ENCODE measurements around the gene TMEM165.

The TMEM165 gene

GRCh38 chr4:55438314-55438713 lies 42.6 kb downstream of the TMEM165 start:
- H3F3A ChIP-seq (ENCODE audit: insufficient read depth): no peaks in the 10 kb centered on the region
- no peak overlapping the region for H2AFZ ChIP-seq (ENCODE audit: low read depth, low read length, severe bottlenecking)
- no peaks in the 10 kb centered on the region for H3K79me2 ChIP-seq (ENCODE audit: insufficient read depth, low read length)
- no peak overlapping the region for H3K4me3 ChIP-seq (ENCODE audit: insufficient read depth, low read length, poor library complexity, severe bottlenecking)
- no peaks in the 10 kb centered on the region for H3K36me3 ChIP-seq (ENCODE audit: low read length)
- H3K27ac ChIP-seq (ENCODE audit: low read depth, low read length): no peak overlapping the region
- no peaks in the 10 kb centered on the region for H3K9me3 ChIP-seq (ENCODE audit: insufficient read depth, low read length)
- H3K27me3 ChIP-seq (ENCODE audit: low read length): no peaks in the 10 kb centered on the region
- TF ChIP-seq, protein P1, sequence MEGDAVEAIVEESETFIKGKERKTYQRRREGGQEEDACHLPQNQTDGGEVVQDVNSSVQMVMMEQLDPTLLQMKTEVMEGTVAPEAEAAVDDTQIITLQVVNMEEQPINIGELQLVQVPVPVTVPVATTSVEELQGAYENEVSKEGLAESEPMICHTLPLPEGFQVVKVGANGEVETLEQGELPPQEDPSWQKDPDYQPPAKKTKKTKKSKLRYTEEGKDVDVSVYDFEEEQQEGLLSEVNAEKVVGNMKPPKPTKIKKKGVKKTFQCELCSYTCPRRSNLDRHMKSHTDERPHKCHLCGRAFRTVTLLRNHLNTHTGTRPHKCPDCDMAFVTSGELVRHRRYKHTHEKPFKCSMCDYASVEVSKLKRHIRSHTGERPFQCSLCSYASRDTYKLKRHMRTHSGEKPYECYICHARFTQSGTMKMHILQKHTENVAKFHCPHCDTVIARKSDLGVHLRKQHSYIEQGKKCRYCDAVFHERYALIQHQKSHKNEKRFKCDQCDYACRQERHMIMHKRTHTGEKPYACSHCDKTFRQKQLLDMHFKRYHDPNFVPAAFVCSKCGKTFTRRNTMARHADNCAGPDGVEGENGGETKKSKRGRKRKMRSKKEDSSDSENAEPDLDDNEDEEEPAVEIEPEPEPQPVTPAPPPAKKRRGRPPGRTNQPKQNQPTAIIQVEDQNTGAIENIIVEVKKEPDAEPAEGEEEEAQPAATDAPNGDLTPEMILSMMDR (IDR thresholded peaks at IDR 0.05; ENCODE audit: insufficient read depth, low read length, poor library complexity, severe bottlenecking): no peak
- TF ChIP-seq EZH2phosphoT487 (conservative IDR thresholded peaks at IDR 0.05; ENCODE audit: low read length): no peak
- H3K9ac ChIP-seq (ENCODE audit: low read length): no peak overlapping the region
- no peaks in the 10 kb centered on the region for H4K20me1 ChIP-seq (ENCODE audit: low read depth, low read length)
- H3K4me2 ChIP-seq (ENCODE audit: low read depth, low read length, poor library complexity, severe bottlenecking): no peak overlapping the region
- no peaks in the 10 kb centered on the region for H3K9me2 ChIP-seq (replicated peaks; ENCODE audit: insufficient read depth, low read length)

- no peaks in the 10 kb centered on the region for H3K27me3 ChIP-seq (ENCODE audit: low read length)
- TF ChIP-seq, protein P1 (IDR thresholded peaks at IDR 0.05; ENCODE audit: insufficient read depth, low read length, poor library complexity, severe bottlenecking): no peak
- no peak for TF ChIP-seq EZH2phosphoT487 (conservative IDR thresholded peaks at IDR 0.05; ENCODE audit: low read length)
- no peak overlapping the region for H3K4me3 ChIP-seq (ENCODE audit: insufficient read depth, low read length, poor library complexity, severe bottlenecking)
- no peak overlapping the region for H3K4me2 ChIP-seq (ENCODE audit: low read depth, low read length, poor library complexity, severe bottlenecking)
- no peak overlapping the region for H3K9ac ChIP-seq (ENCODE audit: low read length)
- H3F3A ChIP-seq (ENCODE audit: insufficient read depth): no peaks in the 10 kb centered on the region
- H3K9me2 ChIP-seq (replicated peaks; ENCODE audit: insufficient read depth, low read length): no peaks in the 10 kb centered on the region
- no peak overlapping the region for H2AFZ ChIP-seq (ENCODE audit: low read depth, low read length, severe bottlenecking)
- no peaks in the 10 kb centered on the region for H3K79me2 ChIP-seq (ENCODE audit: insufficient read depth, low read length)
- H3K9me3 ChIP-seq (ENCODE audit: insufficient read depth, low read length): no peaks in the 10 kb centered on the region
- no peak overlapping the region for H3K27ac ChIP-seq (ENCODE audit: low read depth, low read length)
- H4K20me1 ChIP-seq (ENCODE audit: low read depth, low read length): no peaks in the 10 kb centered on the region
- no peaks in the 10 kb centered on the region for H3K36me3 ChIP-seq (ENCODE audit: low read length)
These were observed 43.3 kb downstream of the TMEM165 start for GRCh38 chr4:55439023-55439422.

GRCh38 chr4:55440786-55441185 lies 45.0 kb downstream of the TMEM165 start:
- Histone ChIP-seq H3K4me2 (ENCODE audit: low read depth, low read length, poor library complexity, severe bottlenecking) (no peak overlapping the region), H3K36me3 (ENCODE audit: low read length) (no peaks in the 10 kb centered on the region), H2AFZ (ENCODE audit: low read depth, low read length, severe bottlenecking) (no peak overlapping the region), H3K9me3 (ENCODE audit: insufficient read depth, low read length) (no peaks in the 10 kb centered on the region), H3K79me2 (ENCODE audit: insufficient read depth, low read length) (no peaks in the 10 kb centered on the region), H4K20me1 (ENCODE audit: low read depth, low read length) (no peaks in the 10 kb centered on the region), H3K27ac (ENCODE audit: low read depth, low read length) (no peak overlapping the region), H3K27me3 (ENCODE audit: low read length) (no peaks in the 10 kb centered on the region), H3K4me3 (ENCODE audit: insufficient read depth, low read length, poor library complexity, severe bottlenecking) (no peak overlapping the region), H3F3A (ENCODE audit: insufficient read depth) (no peaks in the 10 kb centered on the region), H3K9ac (ENCODE audit: low read length) (no peak overlapping the region), H3K9me2 (replicated peaks; ENCODE audit: insufficient read depth, low read length) (no peaks in the 10 kb centered on the region)
- no peak for TF ChIP-seq EZH2phosphoT487 (conservative IDR thresholded peaks at IDR 0.05; ENCODE audit: low read length)
- TF ChIP-seq, protein P1 (IDR thresholded peaks at IDR 0.05; ENCODE audit: insufficient read depth, low read length, poor library complexity, severe bottlenecking): no peak
